H1 (cell line): ENCODE measurements around the gene TNPO3. TPM values are rescaled to one million over a fixed set of nuclear protein-coding genes. Genes with fewer than 3 reads are reported as not detected.

Experiments used
- GTF2F1 ChIP-seq: IDR thresholded peaks from 2 replicates; pipeline ENCODE4 v1.6.1; 2012; ENCODE audit warnings: low read depth, low read length, improper control_type of control experiment, borderline replicate concordance
- HDAC2 ChIP-seq, 2 experiments: fragments of 300-600 bp in 1 of 2; sonication (generic) in 1 of 2; IDR thresholded peaks; 2 replicates each; pipeline ENCODE4 v1.6.1; 2011 to 2012; ENCODE audit warnings: low read depth in 2 of 2, low read length in 2 of 2, mild to moderate bottlenecking in 2 of 2, moderate library complexity in 2 of 2, borderline replicate concordance in 1 of 2, inconsistent platforms in 1 of 2
- KDM5A ChIP-seq: fragments of 200-600 bp; IDR thresholded peaks from 2 replicates; pipeline ENCODE4 v1.7.1; 2012; ENCODE audit warnings: mild to moderate bottlenecking, low read length, inconsistent platforms, mixed read lengths
- POLR2A ChIP-seq, 2 experiments: IDR thresholded peaks; 1 replicate in 1 of 2; 2 replicates in 1 of 2; pipeline ENCODE4 v1.6.1; 2011; ENCODE audit warnings: low read depth in 2 of 2, low read length in 2 of 2, mild to moderate bottlenecking in 2 of 2; ENCODE audit errors: control extremely low read depth in 1 of 2
- SAP30 ChIP-seq: fragments of 300-600 bp; sonication (generic); IDR thresholded peaks from 2 replicates; pipeline ENCODE4 v1.7.1; 2012; ENCODE audit warnings: low read length, moderate library complexity, mild to moderate bottlenecking, inconsistent platforms; ENCODE audit not compliant: insufficient read depth, insufficient replicate concordance
- SIX5 ChIP-seq: IDR thresholded peaks from 2 replicates; pipeline ENCODE4 v1.6.1; 2011; ENCODE audit warnings: mild to moderate bottlenecking, low read depth, low read length
- TAF7 ChIP-seq: optimal IDR thresholded peaks from 2 replicates; pipeline ENCODE3; 2011; ENCODE audit warnings: low read depth, mild to moderate bottlenecking, inconsistent platforms, low read length, moderate library complexity, borderline replicate concordance
- TEAD4 ChIP-seq: IDR thresholded peaks from 2 replicates; pipeline ENCODE4 v1.6.1; 2012; ENCODE audit warnings: low read depth, low read length, inconsistent platforms, mixed read lengths
- polyA plus RNA-seq, 7 experiments: library from polyadenylated mRNA; depleted of rRNA in 3 of 7; stranded (reverse) in 5 of 7; unstranded in 2 of 7; fragments of >200 nt in 5 of 7; fragments of 200-250 nt in 2 of 7; gene quantifications; 1 replicate in 5 of 7; 2 replicates in 1 of 7; 4 replicates in 1 of 7; pipeline versions ENCODE4 v1.2.1 to v1.2.3, GENCODE V29; 2011 to 2013; ENCODE audit warnings: missing spikeins in 2 of 7, mixed read lengths in 2 of 7
- total RNA-seq: library from RNA; stranded (reverse); fragmentation: NEBNext Ultra II Directional; extraction: Animal tissue kit (Norgen Biotek cat#: 25700); gene quantifications from 2 replicates; pipeline ENCODE4 v1.2.1, GENCODE V29; 2021

Gene TNPO3
- total and polyA plus RNA-seq, 2 of the 8 experiments (the other 6 are each of a cell fraction or from before 2014, with no cell fraction given), result 67.6 to 99.2 TPM

DNA sequence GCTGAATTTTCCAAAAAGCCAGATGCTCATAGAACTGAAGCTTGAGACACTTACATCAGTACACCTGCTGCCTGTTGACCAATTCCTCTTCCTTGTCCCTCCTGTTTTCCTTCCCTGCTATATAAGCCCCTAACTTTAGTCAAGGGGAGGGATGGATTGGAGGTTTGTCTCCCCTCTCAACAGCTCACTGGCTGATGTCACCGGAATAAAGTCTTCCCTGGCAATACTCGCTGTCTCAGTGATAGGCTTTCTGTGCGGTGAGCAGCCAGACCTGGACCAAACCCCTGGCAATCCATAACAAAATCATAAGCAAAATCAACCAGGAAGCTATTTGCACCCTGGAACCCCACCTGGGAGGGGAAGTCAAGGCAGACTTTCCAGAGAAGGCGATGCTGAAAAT lies 118.1 kb downstream of the TNPO3 start (continued):
- TF ChIP-seq SIX5, result no peak
- TF ChIP-seq TAF7, result no peak
- TF ChIP-seq POLR2A (IDR thresholded peaks at IDR 0.05; ENCODE audit: control extremely low read depth in 1 of 2, low read depth in 2 of 2, low read length in 2 of 2), result no peak
- TF ChIP-seq SAP30, result no peak
- no peak for TF ChIP-seq TEAD4
- no peak for TF ChIP-seq HDAC2 (IDR thresholded peaks at IDR 0.05; ENCODE audit: borderline replicate concordance in 1 of 2, low read depth in 2 of 2, low read length in 2 of 2)
- no peak for TF ChIP-seq GTF2F1
- TF ChIP-seq KDM5A, result no peak
